ENCODE measurements around the gene MAP2K3. TPM values are rescaled to one million over a fixed set of nuclear protein-coding genes. Genes with fewer than 3 reads are reported as not detected.
"Not testable (repeated sequence)": the region's sequence is repeated elsewhere in the genome, so short reads cannot be mapped to it uniquely, and the experiment has no call there.

MAP2K3 gene
- total RNA-seq, 4 donors from 2014 or later: 23.3 to 42.4 (median 30.5) TPM

DNA sequence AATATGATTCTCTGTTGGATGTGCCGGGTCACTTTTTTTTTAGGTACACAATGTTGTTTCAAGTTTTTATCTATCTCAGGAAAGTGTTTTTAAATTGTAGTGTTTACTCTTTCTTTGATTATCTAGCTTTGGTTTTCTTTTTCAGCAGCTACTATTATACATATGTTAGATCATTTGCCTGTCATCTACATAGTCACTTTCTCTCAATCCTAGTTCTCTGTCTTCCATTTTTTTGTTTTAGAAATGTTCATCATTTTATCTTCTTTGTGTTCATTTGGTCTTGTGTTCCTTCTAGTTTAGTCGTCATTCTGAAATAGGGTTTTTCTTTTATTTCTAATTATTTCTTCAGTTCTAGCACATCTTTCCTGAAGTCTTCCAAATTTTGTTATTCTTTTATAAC, 44.3 kb downstream of the MAP2K3 start:
- DNase-seq (ENCODE audit: extremely low spot score); H3K9me3 ChIP-seq; intact Hi-C loops (cut with DNase I); H3K4me1 ChIP-seq; H3K27me3 ChIP-seq; H3K36me3 ChIP-seq; H3K4me3 ChIP-seq; H3K27ac ChIP-seq (replicated peaks in 1 of 4): not testable (repeated sequence)
- WGBS: 72% methylated on average over 2 of the region's 2 CpGs

GRCh38 chr17:21330436-21331160, 46.1 kb downstream of the MAP2K3 start:
- Histone ChIP-seq H3K9me3 (peaks cover 0 to 6% (median 0%) of the 10 kb centered on the region in 4 donors), H3K27me3 (no peaks in the 10 kb centered on the region), H3K4me3 (no peak overlapping the region), H3K4me1 (no peaks in the 10 kb centered on the region), H3K27ac (replicated peaks in 1 of 4) (no peak overlapping the region), H3K36me3 (no peaks in the 10 kb centered on the region)
- DNase-seq (ENCODE audit: extremely low spot score): no peak
- no peak for TF ChIP-seq POLR2AphosphoS5 (IDR thresholded peaks at IDR 0.05)
- TF ChIP-seq POLR2A (IDR thresholded peaks at IDR 0.05; ENCODE audit: low read depth): no peak
- TF ChIP-seq CTCF (IDR thresholded peaks at IDR 0.05): no peak
- TF ChIP-seq EP300 (IDR thresholded peaks at IDR 0.05): no peak
- 73% methylated on average over 9 of the region's 9 CpGs for WGBS
- intact Hi-C loops (cut with DNase I): loop anchor here (10.0 kb wide), 1 partner anchor 124 kb away; no protein-coding TSS in a partner anchor

DNA sequence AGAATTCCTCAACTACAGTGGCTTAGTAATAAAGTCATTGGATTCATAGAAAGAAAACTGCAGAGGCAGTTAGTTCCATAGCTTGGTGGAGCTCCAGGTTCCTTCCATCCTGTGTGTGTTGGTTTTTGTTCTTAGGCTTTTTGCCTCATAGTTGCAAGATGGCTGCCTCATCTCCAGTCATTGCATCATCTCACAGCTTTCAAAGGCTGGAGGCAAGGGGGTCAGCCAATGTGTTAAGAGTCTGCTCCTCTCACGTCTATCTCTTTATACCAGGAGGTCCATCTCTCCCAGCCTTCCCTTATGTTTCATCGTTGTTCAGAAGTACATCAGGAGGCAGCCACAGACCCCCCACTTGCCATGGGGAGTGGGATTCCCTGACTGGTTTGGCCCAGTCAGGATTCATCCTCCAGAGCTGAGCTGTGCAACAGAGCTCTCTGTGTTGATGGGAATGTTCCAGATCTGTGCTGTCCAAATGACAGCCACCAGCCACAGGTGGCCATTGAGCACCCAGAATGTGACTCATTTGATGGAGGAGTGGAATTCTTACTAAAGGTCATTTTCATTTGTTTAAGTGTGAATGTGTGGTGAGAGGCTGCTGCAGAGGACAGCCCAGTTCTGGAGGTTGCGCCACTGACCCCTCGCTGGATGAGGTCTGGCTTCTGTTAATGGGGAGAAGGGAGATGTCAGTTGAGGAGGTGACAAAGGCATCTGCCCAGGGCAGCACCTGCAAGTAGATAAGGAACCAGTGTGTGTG, 52.2 kb downstream of the MAP2K3 start:
- intact Hi-C loops (cut with DNase I): loop anchor here (10.0 kb wide), 1 partner anchor 118 kb away; no protein-coding TSS in a partner anchor
- H3K27ac ChIP-seq (replicated peaks in 1 of 4); H3K4me1 ChIP-seq; DNase-seq (ENCODE audit: extremely low spot score); H3K36me3 ChIP-seq; H3K4me3 ChIP-seq; H3K27me3 ChIP-seq; H3K9me3 ChIP-seq: not testable (repeated sequence)
- 75% methylated on average over 4 of the region's 4 CpGs for WGBS

DNA sequence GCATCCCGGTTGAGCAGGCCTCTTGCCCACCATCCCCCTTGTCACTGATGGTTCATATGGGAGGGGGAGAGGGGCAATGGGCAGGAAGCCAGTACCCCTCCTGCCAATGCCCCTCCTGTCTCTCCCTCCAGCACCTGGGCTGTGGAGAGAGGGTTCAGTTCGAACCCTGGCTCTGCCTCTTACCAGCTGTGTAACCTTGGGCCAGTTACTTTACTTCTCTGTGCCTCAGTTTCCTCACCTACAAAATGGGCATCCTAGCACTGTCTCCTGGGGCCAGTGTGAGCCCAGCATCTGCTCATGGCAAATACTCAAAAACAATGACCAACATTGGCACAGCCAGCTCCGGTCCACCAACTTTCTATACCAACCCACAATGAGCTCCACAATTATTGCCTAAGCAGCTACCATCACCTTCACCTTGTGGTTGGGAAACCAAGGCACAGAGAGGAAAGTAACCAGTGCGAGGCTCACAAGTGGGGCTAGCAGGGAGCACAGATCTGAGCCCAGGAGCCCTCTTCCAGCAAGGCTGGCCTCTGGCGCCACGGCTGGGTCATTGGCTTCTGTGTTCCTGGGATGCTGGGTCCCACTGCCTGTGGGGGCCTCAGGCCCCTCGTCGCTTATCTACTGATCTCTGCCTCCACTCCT, 53.6 kb downstream of the MAP2K3 start:
- not testable (repeated sequence) for H3K4me3 ChIP-seq; H3K4me1 ChIP-seq; H3K27me3 ChIP-seq; DNase-seq (ENCODE audit: extremely low spot score); H3K27ac ChIP-seq (replicated peaks in 1 of 4); H3K9me3 ChIP-seq; H3K36me3 ChIP-seq
- intact Hi-C loops (cut with DNase I): loop anchor here (10.0 kb wide), 1 partner anchor 117 kb away; no protein-coding TSS in a partner anchor
- 69% methylated on average over 8 of the region's 8 CpGs for WGBS

DNA sequence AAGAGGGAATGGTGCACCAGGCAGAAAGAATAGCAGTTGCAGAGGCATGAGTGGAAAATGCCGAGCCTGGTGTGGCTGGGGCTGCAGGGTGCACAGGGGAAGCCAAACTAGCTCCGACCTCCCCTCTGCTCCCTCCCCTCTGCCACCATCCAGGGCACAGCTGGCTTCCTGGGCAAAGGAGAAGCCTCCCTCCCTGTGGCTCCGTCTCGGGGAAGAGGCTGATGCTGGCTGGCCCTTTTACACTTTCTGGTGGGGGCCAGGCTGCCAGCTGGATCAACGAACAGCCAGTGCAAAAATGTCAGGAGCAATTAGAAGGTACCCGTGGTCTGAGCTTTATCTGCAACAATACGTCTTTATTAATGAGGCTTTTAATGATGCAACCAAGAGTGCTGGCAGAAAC, 54.5 kb downstream of the MAP2K3 start:
- Histone ChIP-seq H3K4me1 (peaks cover 0 to 3% (median 0%) of the 10 kb centered on the region in 4 donors), H3K36me3 (no peaks in the 10 kb centered on the region), H3K9me3 (no peaks in the 10 kb centered on the region), H3K27ac (replicated peaks in 1 of 4) (no peak overlapping the region), H3K27me3 (no peaks in the 10 kb centered on the region), H3K4me3 (no peak overlapping the region)
- intact Hi-C loops (cut with DNase I): loop anchor here (10.0 kb wide), 1 partner anchor 116 kb away; no protein-coding TSS in a partner anchor
- WGBS: 49% methylated on average over 7 of the region's 7 CpGs
- TF ChIP-seq EP300 (IDR thresholded peaks at IDR 0.05) (no peak), CTCF (IDR thresholded peaks at IDR 0.05) (no peak), POLR2AphosphoS5 (IDR thresholded peaks at IDR 0.05) (no peak), POLR2A (IDR thresholded peaks at IDR 0.05; ENCODE audit: low read depth) (no peak)
- no peak for DNase-seq (ENCODE audit: extremely low spot score)

DNA sequence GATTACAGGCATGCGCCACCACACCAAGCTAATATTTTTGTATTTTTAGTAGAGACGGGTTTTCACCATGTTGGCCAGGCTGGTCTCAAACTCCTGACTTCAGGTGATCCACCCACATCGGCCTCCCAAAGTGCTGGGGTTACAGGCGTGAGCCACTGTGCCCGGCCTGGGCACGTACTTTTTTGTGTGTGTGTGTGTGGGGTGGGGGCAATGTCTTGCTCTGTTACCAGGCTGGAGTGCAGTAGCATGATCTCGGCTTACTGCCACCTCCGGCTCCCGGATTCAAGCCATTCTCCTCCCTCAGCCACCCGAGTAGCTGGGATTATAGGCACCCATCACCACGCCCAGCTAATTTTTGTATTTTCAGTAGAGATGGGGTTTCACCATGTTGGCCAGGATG, 55.1 kb downstream of the MAP2K3 start:
- not testable (repeated sequence) for DNase-seq (ENCODE audit: extremely low spot score); H3K27ac ChIP-seq (replicated peaks in 1 of 4); H3K9me3 ChIP-seq; H3K36me3 ChIP-seq; H3K27me3 ChIP-seq; H3K4me3 ChIP-seq; H3K4me1 ChIP-seq
- intact Hi-C loops (cut with DNase I): loop anchor here (10.0 kb wide), 1 partner anchor 115 kb away; no protein-coding TSS in a partner anchor
- WGBS: 94% methylated on average over 10 of the region's 11 CpGs

DNA sequence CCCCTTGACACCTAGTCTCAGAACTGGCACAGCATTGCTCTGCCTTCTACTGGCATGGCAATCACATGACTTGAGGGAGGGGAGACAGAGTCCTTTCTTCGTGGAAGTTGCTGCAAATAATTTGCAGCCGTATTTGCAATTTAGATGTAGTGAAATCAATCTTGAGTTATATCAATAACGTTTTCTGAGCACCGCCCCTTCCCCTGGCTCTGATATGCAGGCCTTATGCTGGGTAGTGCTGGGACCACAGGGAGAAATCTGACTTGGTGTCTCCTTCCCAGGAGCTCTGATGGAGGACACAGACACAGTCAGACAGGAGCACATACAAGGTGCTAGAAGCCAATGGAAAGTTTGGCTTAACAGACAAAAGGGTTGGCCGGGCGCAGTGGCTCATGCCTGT, 55.9 kb downstream of the MAP2K3 start:
- H3K27me3 ChIP-seq; intact Hi-C loops (cut with DNase I); H3K4me3 ChIP-seq; H3K4me1 ChIP-seq; H3K27ac ChIP-seq (replicated peaks in 1 of 4); H3K36me3 ChIP-seq; DNase-seq (ENCODE audit: extremely low spot score); H3K9me3 ChIP-seq: not testable (repeated sequence)
- 85% methylated on average over 6 of the region's 6 CpGs for WGBS

DNA sequence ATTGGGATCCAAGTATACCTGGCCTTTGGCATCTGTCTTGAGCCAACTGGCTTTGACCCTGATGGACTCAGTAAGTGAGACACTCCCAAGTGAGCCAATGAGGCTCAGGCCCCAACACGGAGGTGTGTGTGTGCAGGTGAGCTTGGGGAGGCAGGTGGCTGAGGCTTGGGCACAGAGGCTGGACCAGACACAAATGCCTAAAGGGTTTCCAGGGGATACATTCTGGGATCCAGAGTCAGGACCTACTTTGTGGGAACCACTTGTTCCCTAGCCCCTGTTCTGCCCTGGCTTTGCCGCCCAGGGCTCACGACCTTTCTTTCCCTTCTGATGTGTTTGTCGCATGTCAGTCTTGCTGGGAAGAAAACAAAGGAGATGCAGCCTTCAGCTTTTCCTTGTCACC, 56.8 kb downstream of the MAP2K3 start:
- intact Hi-C loops (cut with DNase I); H3K4me3 ChIP-seq; DNase-seq (ENCODE audit: extremely low spot score); H3K9me3 ChIP-seq; H3K36me3 ChIP-seq; H3K27me3 ChIP-seq; H3K4me1 ChIP-seq; H3K27ac ChIP-seq (replicated peaks in 1 of 4): not testable (repeated sequence)
- WGBS: 67% methylated on average over 1 of the region's 4 CpGs

GRCh38 chr17:21341925-21342540, 57.5 kb downstream of the MAP2K3 start:
- H3K9me3 ChIP-seq; DNase-seq (ENCODE audit: extremely low spot score); H3K4me1 ChIP-seq; intact Hi-C loops (cut with DNase I); H3K27me3 ChIP-seq; H3K36me3 ChIP-seq; H3K27ac ChIP-seq (replicated peaks in 1 of 4); H3K4me3 ChIP-seq: not testable (repeated sequence)
- 74% methylated on average over 6 of the region's 8 CpGs for WGBS

Data from esophagus muscularis mucosa (tissue), 4 donors.